Stimulated activated naive CD8-positive, alpha-beta T cell treated with anti-CD3 and anti-CD28 coated beads, Interleukin-15, Interleukin-2, amounts not matched to agents 100 ng/mL and 50 ng/mL, for 24 hours (primary cell): ENCODE data around the gene STAG1.
"Not testable (repeated sequence)": the region's sequence is repeated elsewhere in the genome, so short reads cannot be mapped to it uniquely, and the experiment has no call there.

Experiments
- H3K27ac Mint-ChIP-seq: one replicate; pipeline ENCODE4 v1.8.0; 2021; ENCODE audit warnings: mild to moderate bottlenecking, mixed read lengths
- H3K27me3 Mint-ChIP-seq: one replicate; pipeline ENCODE4 v1.8.0; 2021; ENCODE audit warnings: mixed read lengths
- H3K36me3 Mint-ChIP-seq: one replicate; pipeline ENCODE4 v1.8.0; 2021; ENCODE audit warnings: low read depth, mixed read lengths
- H3K4me1 Mint-ChIP-seq: one replicate; pipeline ENCODE4 v1.8.0; 2021; ENCODE audit warnings: low read depth, mixed read lengths
- H3K4me3 Mint-ChIP-seq: one replicate; pipeline ENCODE4 v1.8.0; 2021; ENCODE audit warnings: mild to moderate bottlenecking, mixed read lengths
- H3K9me3 Mint-ChIP-seq: one replicate; pipeline ENCODE4 v1.8.0; 2021; ENCODE audit warnings: mixed read lengths

The STAG1 gene

GRCh38 chr3:136731274-136731884, 20.8 kb downstream of the STAG1 start:
- H3K36me3 Mint-ChIP-seq = peaks cover under 1% of the 10 kb centered on the region
- no peaks in the 10 kb centered on the region for H3K27me3 Mint-ChIP-seq
- H3K4me3 Mint-ChIP-seq = no peak overlapping the region
- H3K4me1 Mint-ChIP-seq = peaks cover 80% of the 10 kb centered on the region
- H3K9me3 Mint-ChIP-seq = no peaks in the 10 kb centered on the region
- H3K27ac Mint-ChIP-seq = no peak overlapping the region

GRCh38 chr3:136730595-136731273, 21.4 kb downstream of the STAG1 start:
- H3K4me1 Mint-ChIP-seq = peaks cover 81% of the 10 kb centered on the region

GRCh38 chr3:136728918-136729317, 23.3 kb downstream of the STAG1 start:
- Mint-ChIP-seq H3K27me3 (no peaks in the 10 kb centered on the region), H3K27ac (no peak overlapping the region), H3K9me3 (no peaks in the 10 kb centered on the region), H3K36me3 (peaks cover 4% of the 10 kb centered on the region), H3K4me1 (peaks cover 77% of the 10 kb centered on the region), H3K4me3 (peak overlapping the region; percentile 17)

More at GRCh38 chr3:136730595-136731273, 21.4 kb downstream of the STAG1 start:
- H3K4me3 Mint-ChIP-seq = no peak overlapping the region
- peak overlapping the region; percentile 34 for H3K27ac Mint-ChIP-seq
- H3K27me3 Mint-ChIP-seq = no peaks in the 10 kb centered on the region
- no peaks in the 10 kb centered on the region for H3K9me3 Mint-ChIP-seq
- no peaks in the 10 kb centered on the region for H3K36me3 Mint-ChIP-seq

- Mint-ChIP-seq H3K4me3 (no peak overlapping the region), H3K9me3 (no peaks in the 10 kb centered on the region), H3K4me1 (peaks cover 75% of the 10 kb centered on the region), H3K27me3 (no peaks in the 10 kb centered on the region), H3K27ac (no peak overlapping the region), H3K36me3 (peaks cover 4% of the 10 kb centered on the region)
Observed at GRCh38 chr3:136728473-136728872, 23.7 kb downstream of the STAG1 start.

- H3K27ac Mint-ChIP-seq = no peak overlapping the region
- H3K9me3 Mint-ChIP-seq = no peaks in the 10 kb centered on the region
- peaks cover 49% of the 10 kb centered on the region for H3K4me1 Mint-ChIP-seq
- H3K36me3 Mint-ChIP-seq = peaks cover 8% of the 10 kb centered on the region
- no peak overlapping the region for H3K4me3 Mint-ChIP-seq
- H3K27me3 Mint-ChIP-seq = no peaks in the 10 kb centered on the region
Observed at GRCh38 chr3:136725468-136725867, 26.7 kb downstream of the STAG1 start.

- Mint-ChIP-seq H3K36me3 (peaks cover 25% of the 10 kb centered on the region), H3K4me1 (peaks cover 40% of the 10 kb centered on the region)
- H3K27me3 Mint-ChIP-seq, H3K9me3 Mint-ChIP-seq, H3K27ac Mint-ChIP-seq, H3K4me3 Mint-ChIP-seq: not testable (repeated sequence)
Observed at GRCh38 chr3:136722916-136723315, 29.3 kb downstream of the STAG1 start.

GRCh38 chr3:136722399-136722798, 29.8 kb downstream of the STAG1 start:
- Mint-ChIP-seq H3K36me3 (peaks cover 25% of the 10 kb centered on the region), H3K4me1 (peaks cover 39% of the 10 kb centered on the region)
- not testable (repeated sequence) for H3K27me3 Mint-ChIP-seq, H3K9me3 Mint-ChIP-seq, H3K4me3 Mint-ChIP-seq, H3K27ac Mint-ChIP-seq

- H3K36me3 Mint-ChIP-seq = peaks cover 25% of the 10 kb centered on the region
- H3K4me1 Mint-ChIP-seq = peaks cover 28% of the 10 kb centered on the region
- H3K9me3 Mint-ChIP-seq = no peaks in the 10 kb centered on the region
- H3K27me3 Mint-ChIP-seq = no peaks in the 10 kb centered on the region
- H3K4me3 Mint-ChIP-seq = no peak overlapping the region
- H3K27ac Mint-ChIP-seq = peak overlapping the region; percentile 49
Observed at GRCh38 chr3:136720091-136720490, 32.1 kb downstream of the STAG1 start.

GRCh38 chr3:136716629-136717028, 35.5 kb downstream of the STAG1 start:
- Mint-ChIP-seq H3K4me3 (no peak overlapping the region), H3K9me3 (no peaks in the 10 kb centered on the region), H3K36me3 (peaks cover 26% of the 10 kb centered on the region), H3K4me1 (peaks cover 22% of the 10 kb centered on the region), H3K27ac (peak overlapping the region; percentile 66), H3K27me3 (no peaks in the 10 kb centered on the region)

- H3K4me3 Mint-ChIP-seq = no peak overlapping the region
- H3K9me3 Mint-ChIP-seq = no peaks in the 10 kb centered on the region
- H3K27me3 Mint-ChIP-seq = no peaks in the 10 kb centered on the region
- H3K27ac Mint-ChIP-seq = no peak overlapping the region
- H3K36me3 Mint-ChIP-seq = peaks cover 22% of the 10 kb centered on the region
- H3K4me1 Mint-ChIP-seq = peaks cover 22% of the 10 kb centered on the region
Observed at GRCh38 chr3:136714020-136714419, 38.2 kb downstream of the STAG1 start.

- Mint-ChIP-seq H3K9me3 (no peaks in the 10 kb centered on the region), H3K27ac (no peak overlapping the region), H3K4me1 (peaks cover 15% of the 10 kb centered on the region), H3K27me3 (no peaks in the 10 kb centered on the region), H3K4me3 (no peak overlapping the region), H3K36me3 (peaks cover 21% of the 10 kb centered on the region)
Observed at GRCh38 chr3:136712941-136713340, 39.2 kb downstream of the STAG1 start.

- peaks cover 31% of the 10 kb centered on the region for H3K36me3 Mint-ChIP-seq
- not testable (repeated sequence) for H3K27ac Mint-ChIP-seq
Observed at GRCh38 chr3:136711888-136712287, 40.3 kb downstream of the STAG1 start.

GRCh38 chr3:136711277-136711676, 40.9 kb downstream of the STAG1 start:
- no peak overlapping the region for H3K27ac Mint-ChIP-seq
- peaks cover 37% of the 10 kb centered on the region for H3K36me3 Mint-ChIP-seq
- no peaks in the 10 kb centered on the region for H3K9me3 Mint-ChIP-seq
- no peak overlapping the region for H3K4me3 Mint-ChIP-seq
- no peaks in the 10 kb centered on the region for H3K27me3 Mint-ChIP-seq
- H3K4me1 Mint-ChIP-seq = peaks cover 16% of the 10 kb centered on the region

More at GRCh38 chr3:136711888-136712287, 40.3 kb downstream of the STAG1 start:
- not testable (repeated sequence) for H3K9me3 Mint-ChIP-seq, H3K4me3 Mint-ChIP-seq, H3K27me3 Mint-ChIP-seq
- H3K4me1 Mint-ChIP-seq = peaks cover 16% of the 10 kb centered on the region

- H3K27me3 Mint-ChIP-seq, H3K9me3 Mint-ChIP-seq, H3K4me3 Mint-ChIP-seq, H3K27ac Mint-ChIP-seq: not testable (repeated sequence)
- Mint-ChIP-seq H3K36me3 (peaks cover 50% of the 10 kb centered on the region), H3K4me1 (peaks cover 18% of the 10 kb centered on the region)
Observed at GRCh38 chr3:136709775-136710174, 42.4 kb downstream of the STAG1 start.

GRCh38 chr3:136708333-136708985, 43.7 kb downstream of the STAG1 start:
- Mint-ChIP-seq H3K9me3 (no peaks in the 10 kb centered on the region), H3K27ac (no peak overlapping the region), H3K27me3 (no peaks in the 10 kb centered on the region), H3K4me1 (peaks cover 19% of the 10 kb centered on the region), H3K4me3 (no peak overlapping the region), H3K36me3 (peaks cover 55% of the 10 kb centered on the region)
